ENCODE data around the gene CHCHD10.

The CHCHD10 gene

GRCh38 chr22:23767673-23768548, at the start of gene CHCHD10:
Gene CHCHD10, minus strand, starts transcription at chr22:23767972. Its CDS starts 98 bp downstream, at chr22:23767874.
- DNase-seq (ENCODE audit: low spot score): peak; percentile 44

- no peak for DNase-seq (ENCODE audit: low spot score)
Observed at GRCh38 chr22:23817146-23817545, 49.4 kb upstream of the CHCHD10 start.

- no peak for DNase-seq (ENCODE audit: low spot score)
Observed at GRCh38 chr22:23816156-23816976, 48.6 kb upstream of the CHCHD10 start.

- no peak for DNase-seq (ENCODE audit: low spot score)
Observed at GRCh38 chr22:23815541-23816155, 47.9 kb upstream of the CHCHD10 start.

GRCh38 chr22:23812378-23812777, 44.6 kb upstream of the CHCHD10 start:
- no peak for DNase-seq (ENCODE audit: low spot score)

GRCh38 chr22:23806837-23807236, 39.1 kb upstream of the CHCHD10 start:
- DNase-seq (ENCODE audit: low spot score): no peak

- no peak for DNase-seq (ENCODE audit: low spot score)
Observed at GRCh38 chr22:23804781-23805291, 37.1 kb upstream of the CHCHD10 start.

- DNase-seq (ENCODE audit: low spot score): no peak
Observed at GRCh38 chr22:23803001-23803819, 35.4 kb upstream of the CHCHD10 start.

- no peak for DNase-seq (ENCODE audit: low spot score)
Observed at GRCh38 chr22:23801886-23802377, 34.2 kb upstream of the CHCHD10 start.

GRCh38 chr22:23801238-23801821, 33.6 kb upstream of the CHCHD10 start:
- no peak for DNase-seq (ENCODE audit: low spot score)

- no peak for DNase-seq (ENCODE audit: low spot score)
Observed at GRCh38 chr22:23800297-23801237, 32.8 kb upstream of the CHCHD10 start.

- no peak for DNase-seq (ENCODE audit: low spot score)
Observed at GRCh38 chr22:23796461-23796860, 28.7 kb upstream of the CHCHD10 start.

- DNase-seq (ENCODE audit: low spot score): no peak
Observed at GRCh38 chr22:23793326-23793725, 25.6 kb upstream of the CHCHD10 start.

GRCh38 chr22:23791738-23792645, 24.2 kb upstream of the CHCHD10 start:
- DNase-seq (ENCODE audit: low spot score): no peak

GRCh38 chr22:23790819-23791737, 23.3 kb upstream of the CHCHD10 start:
- DNase-seq (ENCODE audit: low spot score): no peak

- no peak for DNase-seq (ENCODE audit: low spot score)
Observed at GRCh38 chr22:23789638-23790037, 21.9 kb upstream of the CHCHD10 start.

GRCh38 chr22:23789121-23789520, 21.3 kb upstream of the CHCHD10 start:
- DNase-seq (ENCODE audit: low spot score): no peak

GRCh38 chr22:23787910-23788309, 20.1 kb upstream of the CHCHD10 start:
- no peak for DNase-seq (ENCODE audit: low spot score)

All from hematopoietic multipotent progenitor cell treated with erythropoietin and hydrocortisone succinate and interleukin-3 and kit ligand, for 17 days (in vitro differentiated cells).